HG03354 (cell line): ENCODE data around the gene TLL2.
"Not testable (repeated sequence)": the region's sequence is repeated elsewhere in the genome, so short reads cannot be mapped to it uniquely, and the experiment has no call there.

Experiments
- ATAC-seq: cut with Tn5 transposase; IDR thresholded peaks from one replicate; pipeline ENCODE4 v1.9.1; 2021; ENCODE audit warnings: mild to moderate bottlenecking; ENCODE audit not compliant: unreplicated experiment, poor library complexity, severe bottlenecking

TLL2 gene

DNA sequence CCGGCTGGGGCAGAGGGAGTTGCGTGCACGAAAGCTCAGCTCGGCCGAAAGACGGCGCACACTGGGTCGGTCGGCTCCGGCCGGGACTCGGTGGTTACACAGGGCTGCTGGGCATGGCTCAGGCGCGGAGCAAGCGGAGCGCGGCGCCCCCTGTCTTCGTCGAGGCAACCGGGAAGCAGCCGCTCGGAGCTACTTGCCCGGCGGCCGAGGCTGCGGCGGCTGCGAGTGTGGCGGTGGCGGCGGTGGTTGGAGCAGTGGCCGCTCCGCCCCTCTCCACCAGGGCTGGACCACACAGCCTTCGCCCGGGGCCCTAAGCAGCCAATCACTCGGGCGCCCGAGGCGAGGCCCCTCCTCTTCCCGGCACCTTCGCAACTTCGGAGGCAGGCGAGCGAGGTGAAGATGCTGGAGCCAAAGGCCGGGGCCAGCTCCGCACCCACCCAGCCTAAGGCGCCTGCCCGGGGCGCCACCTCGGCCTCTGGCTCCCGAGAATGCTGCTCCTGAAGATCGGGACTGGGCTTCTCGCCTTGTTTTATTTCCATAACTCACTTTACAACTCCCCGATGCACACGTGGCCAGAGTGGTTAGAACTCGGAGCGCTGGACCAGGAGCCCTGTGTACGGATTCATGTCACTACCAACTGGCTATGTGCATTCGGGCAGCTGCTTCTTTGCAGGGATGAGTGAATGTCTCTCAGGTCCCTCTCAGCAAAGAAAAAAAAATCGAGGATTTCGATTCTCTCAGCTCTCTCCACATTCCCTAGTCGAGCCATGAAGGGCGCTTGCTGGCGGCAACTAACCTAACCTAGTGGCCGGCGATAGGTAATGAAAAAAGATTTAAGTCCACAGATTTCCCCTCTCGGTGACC is at the start of gene TLL2:
Gene TLL2 (minus strand): TSS at position 229 of the 864 bp plus-strand sequence. CDS start 241 bp downstream, outside the sequence.
- peak; percentile 80 for ATAC-seq

DNA sequence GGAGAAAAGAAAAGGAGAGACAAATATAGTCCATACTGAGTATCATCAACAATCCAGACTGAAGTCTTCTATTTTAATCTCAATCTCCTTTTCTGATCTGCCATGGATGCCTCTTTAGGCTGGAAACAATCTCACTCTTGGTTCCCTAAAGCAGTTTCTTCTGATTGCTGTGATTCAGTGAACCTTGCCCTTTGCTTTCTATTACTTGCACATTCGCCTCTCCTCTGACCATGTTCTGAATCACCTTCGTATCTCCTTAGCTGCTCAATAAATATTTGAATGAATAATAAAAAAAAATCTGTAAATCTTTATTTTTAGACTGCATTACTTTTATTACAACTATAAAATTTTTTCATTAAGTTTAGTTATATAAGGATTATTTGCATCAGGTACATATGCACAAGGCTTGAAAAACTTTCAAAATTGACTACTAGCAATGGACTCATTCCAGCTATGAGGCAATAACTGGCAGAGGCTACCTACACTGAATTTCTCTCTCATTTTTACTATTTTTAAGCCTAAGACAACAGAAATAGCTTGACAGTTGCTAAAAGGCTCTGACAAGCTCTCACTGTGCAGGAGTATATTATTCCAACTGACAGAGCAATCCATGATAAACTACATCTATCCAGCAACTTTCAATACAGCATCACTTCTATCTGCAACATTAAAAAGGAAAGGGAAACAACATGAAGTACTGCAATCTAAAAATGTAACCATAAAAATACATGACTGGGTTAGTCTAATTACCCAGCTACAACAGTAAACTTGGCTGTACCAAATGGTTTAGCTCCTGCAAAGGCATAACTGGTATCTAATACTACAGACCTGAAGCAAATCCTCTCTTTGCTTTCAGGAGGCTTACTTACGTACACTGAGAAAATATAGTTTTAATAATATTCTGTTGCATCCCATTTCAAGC is 47.5 kb upstream of the TLL2 start:
- ATAC-seq: no peak

DNA sequence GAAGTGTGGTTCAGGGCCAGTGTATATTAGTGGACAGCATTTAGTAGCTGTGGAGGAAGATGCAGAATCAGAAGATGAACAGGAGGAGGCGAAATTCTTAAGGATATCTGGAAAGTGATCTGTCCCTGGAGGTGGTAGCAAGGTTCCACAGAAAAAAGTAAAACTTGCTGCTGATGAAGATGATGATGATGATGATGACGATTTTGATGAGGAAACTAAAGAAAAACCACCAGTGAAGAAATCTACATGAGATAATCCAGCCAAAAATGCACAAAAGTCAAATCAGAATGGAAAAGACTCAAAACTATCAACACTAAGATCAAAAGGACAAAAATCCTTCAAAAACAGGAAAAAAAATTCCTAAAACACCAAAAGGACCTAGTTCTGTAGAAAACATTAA is 46.8 kb upstream of the TLL2 start:
- no peak for ATAC-seq

DNA sequence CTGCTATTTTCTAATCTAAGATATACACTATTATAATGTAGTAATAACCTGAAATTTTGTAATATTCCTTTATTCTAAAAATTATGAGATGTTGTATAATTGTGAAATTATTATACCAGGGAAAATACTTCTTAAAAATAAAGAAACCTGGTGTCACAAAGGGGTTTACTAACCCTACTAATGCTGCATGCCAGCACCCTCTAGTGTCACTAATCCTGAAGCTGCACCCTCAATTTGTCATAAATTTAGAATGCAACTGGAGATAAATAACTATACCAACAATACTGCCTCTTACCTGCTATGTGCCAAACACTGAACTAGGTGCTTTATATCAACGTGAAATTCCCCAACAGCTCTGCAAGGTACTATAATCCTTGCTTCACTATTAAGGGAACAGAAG is 42.3 kb upstream of the TLL2 start:
- ATAC-seq: no peak

DNA sequence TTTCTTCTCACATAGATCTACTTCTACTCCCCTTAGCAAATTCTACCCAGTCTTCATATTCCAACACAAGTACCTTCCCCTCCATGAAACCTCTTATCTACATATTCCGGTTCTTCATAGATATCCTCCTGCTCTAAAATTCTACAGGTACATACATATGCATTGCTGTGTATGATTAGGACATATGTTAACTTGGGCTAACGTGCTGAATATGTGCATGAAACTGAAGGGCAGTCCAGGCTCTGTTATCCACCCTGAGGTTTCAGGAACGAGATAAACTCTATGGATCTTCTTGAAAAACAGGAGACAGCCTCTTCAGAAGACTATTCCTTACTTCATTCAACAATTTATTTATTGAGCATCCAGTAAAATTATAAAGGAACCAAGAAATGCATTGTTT is 41.6 kb upstream of the TLL2 start:
- ATAC-seq: no peak

DNA sequence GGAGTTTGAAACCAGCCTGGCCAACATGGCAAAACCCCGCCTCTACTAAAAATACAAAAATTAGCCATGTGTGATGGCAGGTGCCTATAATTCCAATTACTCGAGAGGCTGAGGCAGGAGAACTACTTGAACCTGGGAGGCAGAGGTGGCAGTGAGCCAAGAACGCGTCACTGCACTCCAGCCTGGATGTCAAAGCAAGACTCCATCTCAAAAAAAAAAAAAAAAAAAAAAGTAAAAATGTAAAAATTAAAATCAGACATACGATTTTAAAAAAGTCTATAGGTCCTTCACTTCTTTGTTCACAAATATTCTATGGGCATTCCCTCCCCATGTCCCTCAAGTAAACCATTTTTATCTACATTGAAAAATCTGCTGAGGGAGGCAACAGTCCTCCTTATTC is 34.9 kb upstream of the TLL2 start:
- no peak for ATAC-seq

DNA sequence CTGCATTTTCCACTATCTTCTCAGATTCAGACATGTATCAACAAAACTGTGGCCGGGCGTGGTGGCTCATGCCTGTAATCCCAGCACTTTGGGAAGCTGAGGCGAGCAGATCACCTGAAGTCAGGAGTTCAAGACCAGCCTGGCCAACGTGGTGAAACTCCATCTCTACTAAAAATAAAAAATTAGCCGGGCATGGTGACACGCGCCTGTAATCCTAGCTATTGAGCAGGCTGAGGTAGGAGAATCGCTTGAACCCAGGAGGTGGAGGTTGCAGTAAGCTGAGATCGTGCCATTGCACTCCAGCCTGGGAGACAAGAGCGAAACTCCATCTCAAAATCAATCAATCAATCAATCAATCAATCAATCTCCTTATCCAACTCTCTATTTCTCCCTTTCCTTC is 31.8 kb upstream of the TLL2 start:
- not testable (repeated sequence) for ATAC-seq

DNA sequence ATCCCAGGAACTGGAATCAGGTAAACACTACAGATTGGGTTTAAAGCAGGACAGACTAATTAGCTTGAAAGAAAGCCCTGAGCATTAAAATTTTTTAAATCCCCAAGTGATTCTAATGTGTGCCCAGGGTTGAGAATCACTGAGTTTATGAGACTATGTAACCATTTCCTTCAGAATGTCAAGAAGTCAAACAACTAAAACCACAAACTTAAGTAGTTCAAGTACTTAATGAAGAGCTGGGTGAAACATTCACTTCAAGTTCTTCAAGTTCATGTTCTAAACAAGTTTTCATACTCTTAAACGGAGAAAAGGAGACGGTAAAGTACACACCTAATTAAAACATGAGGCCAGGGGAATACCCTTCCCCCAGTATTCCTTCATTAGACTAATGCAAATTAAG is 28.2 kb upstream of the TLL2 start:
- no peak for ATAC-seq

DNA sequence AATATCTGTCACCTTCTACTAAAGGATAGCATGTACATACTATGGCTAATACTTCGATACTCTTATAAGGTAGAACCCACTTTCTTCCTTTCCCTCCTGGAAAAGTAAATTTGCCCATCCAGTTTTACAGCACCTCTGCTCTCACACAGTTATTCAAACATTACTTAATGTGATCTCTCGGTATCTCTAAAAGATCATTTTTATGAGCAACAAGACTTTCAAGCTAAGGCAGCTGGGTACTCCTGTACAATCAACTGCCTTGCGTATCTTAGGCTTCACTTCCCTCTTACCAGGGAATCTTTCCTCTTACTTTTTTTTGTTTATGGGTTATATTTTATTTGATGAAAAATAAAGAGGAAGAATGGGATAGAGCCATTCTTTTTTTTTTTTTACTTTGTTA is 26.5 kb upstream of the TLL2 start:
- ATAC-seq: no peak

DNA sequence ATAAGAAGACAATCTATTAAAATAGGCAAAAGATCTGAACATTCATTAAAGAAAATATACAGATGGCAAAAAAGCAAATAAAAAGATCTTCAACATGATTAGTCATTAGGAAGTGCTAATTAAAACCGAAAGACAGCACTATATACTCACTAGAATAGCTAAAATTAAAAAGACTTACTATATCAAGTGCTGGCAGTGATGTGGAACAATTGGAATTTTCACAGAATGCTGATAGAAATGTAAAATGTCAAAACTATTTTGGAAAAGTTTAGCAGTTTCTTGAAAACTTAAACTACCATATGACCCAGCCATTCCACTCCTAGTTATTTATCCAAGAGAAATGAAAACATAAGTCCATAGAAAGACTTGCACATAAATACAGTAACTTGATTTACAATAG is 25.0 kb upstream of the TLL2 start:
- no peak for ATAC-seq

DNA sequence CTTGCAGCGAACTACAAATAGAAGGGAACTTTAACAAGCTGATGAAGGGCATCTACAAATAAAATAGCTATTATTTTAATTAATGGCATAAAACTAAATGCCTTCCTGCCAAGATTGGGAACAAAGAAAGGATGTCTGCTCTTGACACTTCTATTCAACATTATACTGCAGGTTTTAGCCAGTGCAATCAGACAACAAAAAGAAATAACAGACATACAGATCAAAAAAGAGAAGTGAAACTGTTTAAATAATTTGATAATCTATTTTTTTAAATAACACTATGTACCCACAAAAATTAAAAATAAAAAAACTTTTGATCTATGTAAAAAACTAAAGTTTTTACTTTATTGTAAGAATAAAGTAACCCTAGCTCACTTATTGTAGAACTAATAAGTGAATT is 22.4 kb upstream of the TLL2 start:
- ATAC-seq: no peak

DNA sequence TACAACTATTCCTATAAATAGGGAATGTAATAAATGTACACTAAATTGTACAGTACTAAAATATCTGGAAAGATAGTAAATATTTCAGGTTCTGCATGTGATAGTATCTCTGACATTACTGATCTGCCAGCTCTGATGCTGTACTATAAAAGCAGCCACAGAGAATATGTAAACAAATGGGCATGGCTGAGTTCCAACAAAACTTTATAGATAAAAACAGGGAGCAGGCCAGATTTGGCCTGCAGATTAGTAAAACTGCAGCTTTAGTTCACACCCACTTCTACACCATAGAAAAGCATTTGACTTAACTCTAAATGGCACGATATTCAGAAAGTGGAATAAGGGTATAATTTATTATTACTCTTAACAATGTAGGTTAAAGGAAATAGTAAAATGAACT is 18.8 kb upstream of the TLL2 start:
- no peak for ATAC-seq

DNA sequence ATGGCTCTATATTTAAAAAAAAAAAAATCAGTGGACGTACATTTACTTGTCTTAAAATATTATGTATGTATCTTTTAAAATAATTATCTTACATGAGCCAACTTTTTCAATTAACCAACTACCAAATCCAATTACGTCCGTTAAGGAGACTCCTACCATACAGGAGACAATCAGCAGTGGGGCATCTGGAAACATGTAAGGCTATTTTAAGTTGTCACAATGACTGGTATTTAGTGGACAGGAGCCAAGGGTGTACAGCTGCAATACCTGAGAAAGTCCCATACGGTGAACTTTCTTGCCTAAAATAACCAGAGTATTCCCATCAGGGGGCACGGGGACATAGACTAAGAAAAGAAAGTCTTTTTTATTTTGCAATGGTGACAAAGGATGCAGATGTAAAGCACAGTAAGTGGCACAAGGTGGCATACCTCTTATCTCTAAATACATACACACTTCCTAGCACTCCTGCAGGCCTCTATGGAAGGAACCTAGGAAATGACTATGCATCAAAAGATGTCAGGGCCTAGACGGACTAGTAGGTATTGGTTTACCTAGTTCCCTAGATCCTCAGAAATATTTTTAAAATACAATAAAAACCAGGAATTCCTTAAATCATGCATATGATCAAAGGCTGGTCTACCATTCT is 16.0 kb upstream of the TLL2 start:
- ATAC-seq: no peak

DNA sequence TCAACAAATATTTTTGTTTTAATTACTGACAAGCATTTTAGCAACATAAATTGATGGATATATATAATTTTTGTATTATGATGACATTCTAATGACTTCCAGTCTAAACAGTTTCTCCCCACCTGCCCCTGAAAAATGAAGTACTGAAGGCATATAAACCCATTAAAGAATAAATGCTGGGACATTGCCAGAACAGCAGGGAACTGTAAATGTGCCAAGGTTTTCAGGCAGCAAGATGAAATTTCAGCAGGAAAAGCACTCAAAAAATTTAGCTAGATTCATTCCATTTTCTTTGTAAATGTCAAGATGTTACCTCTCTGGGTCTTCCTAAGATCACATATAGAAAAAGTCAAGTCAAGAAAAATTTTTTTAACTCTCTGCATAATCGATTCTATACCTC is 11.0 kb upstream of the TLL2 start:
- no peak for ATAC-seq

DNA sequence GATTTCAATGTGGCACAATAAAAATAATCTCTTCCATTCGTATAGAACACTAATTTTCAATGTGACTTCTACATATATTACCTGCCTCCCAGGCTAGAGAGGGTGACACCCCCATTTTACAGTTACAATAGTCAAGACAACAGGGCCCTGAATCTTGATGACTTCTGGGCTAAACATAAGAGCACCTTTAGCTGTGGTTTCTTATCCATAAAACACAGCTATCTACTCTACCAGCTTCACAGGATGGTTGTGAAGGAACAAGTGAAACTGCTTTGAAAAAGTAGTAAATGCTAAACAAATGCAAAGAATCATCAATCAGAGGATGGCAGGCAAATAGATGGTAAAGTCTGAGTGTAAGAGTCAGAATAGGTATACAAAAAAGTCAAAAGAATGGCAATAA is 3.6 kb upstream of the TLL2 start:
- no peak for ATAC-seq

DNA sequence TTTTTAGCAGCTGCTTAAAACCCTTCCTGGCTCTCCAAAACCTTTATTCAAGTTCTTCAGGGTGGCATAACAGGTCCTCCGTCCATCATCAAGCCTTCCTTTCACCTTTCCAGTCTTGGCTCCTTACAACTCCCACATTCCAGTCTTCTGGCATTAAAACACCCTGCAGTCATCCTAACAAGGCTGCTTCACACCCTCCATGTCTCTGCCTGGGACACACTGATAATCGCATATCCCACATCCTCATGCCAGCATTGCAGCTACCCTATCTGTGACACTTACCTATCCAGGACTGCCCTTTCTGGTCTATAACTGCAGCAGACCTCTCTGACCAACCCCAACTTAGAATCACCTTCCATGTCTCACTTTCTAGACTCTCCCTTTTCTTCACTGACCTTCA is 2.6 kb upstream of the TLL2 start:
- no peak for ATAC-seq

DNA sequence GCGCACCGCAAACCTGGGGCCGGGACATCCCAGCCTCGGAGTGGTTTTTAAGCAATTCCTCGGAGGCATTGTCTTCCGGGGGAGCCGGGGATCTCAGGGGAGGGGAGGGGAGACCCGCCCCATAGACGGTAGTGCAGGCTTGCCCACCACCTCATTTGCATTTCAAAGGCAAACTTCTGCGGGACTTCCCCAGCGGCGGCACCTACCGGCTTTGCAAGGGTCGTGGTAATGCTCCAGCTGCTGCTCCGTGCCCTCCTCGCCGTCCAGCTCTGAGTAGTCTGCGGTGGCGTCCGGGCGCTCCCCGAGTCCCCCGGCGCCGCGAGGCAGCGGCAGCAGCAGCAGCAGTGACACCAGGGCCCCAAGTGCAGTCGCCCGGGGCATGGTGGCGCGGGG is 425 bp downstream of the TLL2 start:
- peak; percentile 51 for ATAC-seq

DNA sequence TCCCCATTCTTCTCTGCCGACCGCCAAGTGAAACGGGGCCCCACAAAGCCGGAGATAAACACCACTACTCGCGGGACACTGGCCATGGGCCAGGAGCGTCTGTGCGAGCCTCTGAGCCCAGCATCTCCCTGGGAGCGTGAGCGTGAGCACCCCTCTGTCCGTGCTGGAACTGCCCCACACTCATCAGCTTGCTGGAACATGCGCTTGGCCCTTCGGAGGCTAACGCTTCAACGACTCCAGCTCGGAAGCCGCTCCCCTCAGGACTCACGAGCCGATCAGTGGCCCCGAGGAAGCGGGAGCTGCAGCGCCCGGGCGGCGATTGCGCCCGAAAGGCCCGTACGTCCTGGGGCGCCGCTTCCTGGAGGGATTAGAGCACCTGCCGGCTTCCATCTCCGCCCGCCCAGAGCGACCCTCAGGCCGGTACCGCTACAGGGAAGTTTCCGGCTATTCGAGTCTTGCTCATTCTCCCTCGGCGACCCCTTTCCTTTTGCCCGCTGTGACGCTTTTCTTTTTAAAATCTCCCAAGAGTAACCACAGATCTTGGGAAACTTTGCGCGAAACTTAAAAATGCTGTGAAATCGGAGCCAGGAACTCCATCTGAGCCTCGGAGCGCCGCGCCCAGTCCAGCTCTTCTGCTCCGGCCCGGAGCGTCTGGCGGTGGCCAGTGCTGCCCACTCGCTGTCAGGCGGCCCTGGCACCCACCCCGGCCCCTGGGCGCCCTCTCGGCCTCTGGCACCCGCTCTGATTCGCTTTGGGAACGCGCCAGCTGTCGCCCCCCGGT is 1.0 kb downstream of the TLL2 start:
- peak; percentile 4 for ATAC-seq

DNA sequence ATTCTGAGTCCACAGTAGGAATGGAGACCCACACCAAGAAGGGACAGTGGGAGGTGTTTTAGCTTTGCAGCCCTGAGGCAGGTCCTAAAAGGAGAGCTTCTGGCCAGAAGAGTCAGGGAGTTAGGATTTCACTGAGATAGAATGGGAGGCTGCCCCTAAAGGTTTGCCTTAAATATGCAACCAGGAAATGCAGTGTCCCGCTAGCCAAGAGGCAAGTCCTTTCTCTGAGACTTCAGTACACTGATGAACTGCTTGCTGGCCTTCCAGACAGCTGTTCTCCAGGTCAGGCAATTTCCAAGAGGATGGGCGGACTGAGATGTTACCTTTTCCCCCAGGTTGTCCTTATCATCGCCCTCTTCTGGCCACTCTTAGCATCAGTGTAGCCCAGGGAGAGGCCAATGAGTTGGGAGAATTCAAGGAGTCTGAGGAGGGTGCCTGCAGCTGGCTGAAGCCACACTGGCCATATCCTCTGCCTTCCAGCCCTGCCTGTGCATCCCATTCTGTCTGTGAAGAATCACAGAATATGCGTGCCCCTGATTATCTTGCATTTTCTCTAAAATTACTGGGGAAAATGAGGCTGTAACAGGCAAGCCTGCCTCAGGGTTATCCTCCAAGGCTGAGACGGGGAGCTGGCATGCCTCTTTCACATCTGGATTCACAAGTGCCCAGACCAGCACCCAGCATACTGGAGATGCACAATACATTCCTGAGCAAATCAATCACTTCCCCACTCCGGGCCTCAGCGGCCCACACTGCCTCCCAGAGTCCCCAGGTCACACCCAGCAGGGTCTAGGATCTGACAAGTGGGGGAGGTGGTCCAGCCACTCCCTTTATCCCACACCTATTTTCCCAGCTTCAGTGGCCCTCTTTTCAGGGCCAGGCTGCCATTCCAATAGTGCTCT is 2.4 kb downstream of the TLL2 start:
- no peak for ATAC-seq
